Sciatic nerve (tissue), 2 donors: ENCODE measurements around the gene WDR88. TPM values are rescaled to one million over a fixed set of nuclear protein-coding genes. Genes with fewer than 3 reads are reported as not detected.
"Not testable (repeated sequence)": the region's sequence is repeated elsewhere in the genome, so short reads cannot be mapped to it uniquely, and the experiment has no call there.

Experiments
- ATAC-seq: fragments of 200-7000 bp; cut with Tn5 transposase; one replicate; pipeline ENCODE4 v1.9.1; 2020; ENCODE audit warnings: mild to moderate bottlenecking, moderate library complexity
- DNase-seq: peaks from one replicate; pipeline ENCODE4 v3.0.0-alpha.2; 2020; ENCODE audit warnings: low spot score
- intact Hi-C: fragments of 100-400 bp; cut with DNase I; formaldehyde crosslinking; loops from one replicate; pipeline ENCODE4 v1.14.2; 2022
- total RNA-seq: library from RNA; stranded (reverse); fragmentation: NEBNext Ultra II Directional; extraction: Animal tissue kit (Norgen Biotek cat#: 25700); gene quantifications from one replicate; pipeline ENCODE4 v1.2.1, GENCODE V29; 2021
- donor health status: DM: no; HTN: no; CAD: no.
- donor health status: DM: no; HTN: no; CAD: no.

The WDR88 gene
- total RNA-seq, 1 donor from 2014 or later = not detected

GRCh38 chr19:33125929-33126388 is 6.0 kb upstream of the WDR88 start:
- ATAC-seq = peak; percentile 82
- no peak for DNase-seq

DNA sequence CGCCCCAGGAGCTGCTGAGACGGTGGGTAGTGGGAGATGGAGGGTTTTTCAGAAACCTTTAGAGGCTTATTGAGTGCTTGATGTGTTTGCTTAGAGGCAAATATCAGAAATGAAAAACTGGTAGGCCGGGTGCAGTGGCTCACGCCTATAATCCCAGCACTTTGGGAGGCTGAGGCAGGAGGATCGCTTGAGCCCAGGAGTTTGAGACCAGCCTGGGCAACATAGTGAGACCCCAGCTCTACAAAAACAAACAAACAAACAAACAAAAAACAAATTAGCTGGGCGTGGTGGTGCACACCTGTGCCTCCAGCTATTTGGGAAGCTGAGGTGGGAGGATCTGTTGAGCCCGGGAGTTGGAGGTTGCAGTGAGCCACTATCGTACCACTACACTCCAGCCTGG is 5.2 kb upstream of the WDR88 start:
- ATAC-seq, DNase-seq, intact Hi-C loops: not testable (repeated sequence)

More at GRCh38 chr19:33125929-33126388, 6.0 kb upstream of the WDR88 start:
- intact Hi-C loops = no loop called here

GRCh38 chr19:33129901-33130300 is 2.0 kb upstream of the WDR88 start:
- ATAC-seq (no peak), DNase-seq (no peak)
- intact Hi-C loops = no loop called here

DNA sequence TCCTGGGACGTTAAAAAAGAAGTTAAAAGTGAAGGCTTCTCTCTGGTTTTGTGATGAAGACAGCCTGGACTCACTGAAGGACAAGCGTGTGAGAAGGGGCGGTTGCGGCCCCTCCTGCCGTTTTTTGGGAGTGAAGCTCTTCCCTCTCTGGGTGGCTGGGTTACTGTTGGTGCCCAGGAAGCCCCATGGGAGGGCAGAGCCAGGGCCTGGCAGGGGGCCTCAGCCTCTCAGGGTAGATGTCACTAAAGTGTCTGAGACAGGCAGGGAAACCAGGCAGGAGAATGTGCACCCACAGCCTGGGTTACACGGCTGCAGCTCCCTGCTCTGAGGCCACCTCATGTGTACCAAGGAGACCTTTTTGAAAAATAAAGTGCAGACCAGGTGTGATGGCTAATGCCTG is 1.5 kb upstream of the WDR88 start:
- ATAC-seq (no peak), DNase-seq (no peak)
- intact Hi-C loops = no loop called here

DNA sequence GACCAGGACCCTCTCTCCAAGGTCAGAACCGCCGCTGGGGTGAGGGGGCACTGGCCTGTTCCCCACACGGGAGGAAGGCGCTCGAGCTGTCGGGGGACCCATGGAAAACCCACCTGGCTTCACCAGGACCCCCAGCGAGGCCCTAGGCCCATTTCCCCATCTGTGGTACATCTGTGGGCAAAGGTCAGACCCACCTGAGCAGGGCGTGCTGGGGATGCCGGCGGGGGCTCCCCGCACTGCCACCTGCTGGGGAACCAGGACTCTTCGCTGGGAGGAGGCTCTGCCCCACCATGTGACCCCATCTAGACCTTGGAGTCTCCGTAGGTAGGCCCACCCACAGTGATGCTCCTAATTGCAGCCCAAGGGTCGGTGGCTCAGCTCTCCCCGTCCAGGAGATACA is 511 bp downstream of the WDR88 start:
- ATAC-seq (no peak), DNase-seq (no peak)
- intact Hi-C loops = no loop called here

GRCh38 chr19:33133438-33134031 is 1.6 kb downstream of the WDR88 start:
- no peak for ATAC-seq
- intact Hi-C loops = no loop called here
- no peak for DNase-seq

DNA sequence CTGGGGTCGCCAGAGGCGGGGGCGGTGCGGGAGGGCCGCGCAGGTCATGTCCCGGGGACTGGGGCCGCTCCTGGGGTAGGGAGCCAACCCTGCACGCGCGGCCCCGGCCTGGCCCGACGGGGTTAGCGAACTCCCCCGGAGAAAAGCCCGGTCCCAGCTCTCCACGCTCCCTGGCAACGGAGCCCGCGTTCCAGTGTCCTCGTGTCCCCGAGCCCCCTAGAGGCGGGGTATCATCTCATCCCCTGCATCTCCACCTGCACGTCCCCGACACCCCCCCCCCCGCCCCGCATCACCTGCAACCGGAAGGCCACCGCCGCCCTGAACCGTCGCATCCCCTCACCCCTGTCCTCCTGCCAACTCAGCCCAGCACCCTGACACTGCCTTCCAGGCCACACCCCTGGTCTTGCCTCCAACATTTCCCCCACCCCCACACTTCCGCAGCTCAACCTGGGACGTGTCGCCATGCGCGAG is 2.7 kb downstream of the WDR88 start:
- intact Hi-C loops = no loop called here

DNA sequence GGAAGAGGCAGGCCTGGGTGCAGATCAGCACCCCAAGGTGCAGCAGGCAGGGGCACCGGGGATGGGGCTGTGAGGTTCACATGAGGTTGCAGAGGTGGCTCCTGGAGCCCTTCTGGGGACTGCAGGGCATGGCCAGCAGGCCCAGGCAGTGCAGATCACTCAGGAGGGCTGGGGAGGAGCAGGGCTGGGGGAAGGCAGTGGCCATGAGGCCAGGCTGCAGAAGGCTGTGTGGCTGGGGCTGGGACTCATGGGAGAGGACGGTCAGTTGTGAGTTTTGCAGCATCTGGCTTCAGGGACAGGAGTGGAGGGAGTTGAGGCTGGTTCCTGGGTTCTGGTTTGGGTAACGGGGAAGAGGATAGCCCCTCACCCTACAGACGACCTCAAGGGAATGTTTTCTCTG is 7.3 kb downstream of the WDR88 start:
- intact Hi-C loops = no loop called here
- ATAC-seq = no peak
- DNase-seq = no peak

More for the DNA sequence above, 2.7 kb downstream of the WDR88 start:
- ATAC-seq (no peak), DNase-seq (no peak)

DNA sequence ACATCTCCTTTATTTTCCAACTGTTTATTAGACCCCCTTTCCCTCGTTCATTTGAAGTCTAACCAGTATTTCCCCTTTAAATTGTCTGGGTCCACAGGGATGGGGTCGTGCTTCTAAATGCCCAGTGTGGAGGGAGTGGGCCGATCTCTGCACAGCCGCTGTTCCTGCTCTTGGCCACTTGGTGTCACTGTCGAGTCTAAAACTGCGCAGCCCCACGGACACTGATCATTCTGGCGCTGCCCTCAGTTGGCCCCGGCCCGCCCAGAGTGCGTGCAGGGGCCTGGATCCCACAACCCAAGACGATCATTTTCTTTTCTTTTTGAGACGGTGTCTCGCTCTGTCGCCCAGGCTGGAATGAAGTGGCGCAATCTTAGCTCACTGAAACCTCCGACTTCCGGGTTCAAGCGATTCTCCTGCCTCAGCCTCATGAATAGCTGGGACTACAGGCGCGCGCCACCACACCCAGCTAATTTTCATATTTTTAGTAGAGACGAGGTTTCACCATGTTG is 12.0 kb downstream of the WDR88 start:
- intact Hi-C loops = loop anchor here (10.0 kb wide), 1 partner anchor 61 kb away; no protein-coding TSS in a partner anchor
- ATAC-seq (peak; percentile 96), DNase-seq (peak; percentile 78)

- no peak for ATAC-seq
- intact Hi-C loops = loop anchor here (10.0 kb wide), 1 partner anchor 59 kb away; no protein-coding TSS in a partner anchor
- DNase-seq = no peak
These were observed 14.3 kb downstream of the WDR88 start for GRCh38 chr19:33146209-33146608.

- intact Hi-C loops = loop anchor here (10.0 kb wide), 1 partner anchor 57 kb away; no protein-coding TSS in a partner anchor
- no peak for DNase-seq
- ATAC-seq = no peak
These were observed 15.6 kb downstream of the WDR88 start for GRCh38 chr19:33147538-33147937.

GRCh38 chr19:33150852-33151518 is 19.1 kb downstream of the WDR88 start:
- intact Hi-C loops = no loop called here
- DNase-seq = no peak
- no peak for ATAC-seq

GRCh38 chr19:33152176-33152575 is 20.3 kb downstream of the WDR88 start:
- intact Hi-C loops = no loop called here
- DNase-seq = no peak
- no peak for ATAC-seq

DNA sequence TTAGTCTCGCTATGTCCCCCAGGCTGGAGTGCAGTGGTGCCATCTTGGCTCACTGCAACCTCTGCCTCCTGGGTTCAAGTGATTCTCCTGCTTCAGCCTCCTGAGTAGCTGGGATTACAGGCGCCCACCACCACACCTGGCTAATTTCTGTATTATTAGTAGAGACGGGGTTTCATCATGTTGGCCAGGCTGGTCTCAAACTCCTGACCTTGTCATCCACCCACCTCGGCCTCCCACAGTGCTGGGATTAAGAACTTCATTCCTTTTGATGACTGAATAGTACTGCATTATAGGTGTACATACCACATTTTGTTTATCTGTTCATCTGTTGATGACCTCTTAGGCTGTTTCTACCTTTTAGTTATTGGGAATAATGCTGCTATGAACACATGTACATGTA is 20.7 kb downstream of the WDR88 start:
- DNase-seq, ATAC-seq, intact Hi-C loops: not testable (repeated sequence)

- ATAC-seq, DNase-seq, intact Hi-C loops: not testable (repeated sequence)
These were observed 22.4 kb downstream of the WDR88 start for GRCh38 chr19:33154313-33154712.

DNA sequence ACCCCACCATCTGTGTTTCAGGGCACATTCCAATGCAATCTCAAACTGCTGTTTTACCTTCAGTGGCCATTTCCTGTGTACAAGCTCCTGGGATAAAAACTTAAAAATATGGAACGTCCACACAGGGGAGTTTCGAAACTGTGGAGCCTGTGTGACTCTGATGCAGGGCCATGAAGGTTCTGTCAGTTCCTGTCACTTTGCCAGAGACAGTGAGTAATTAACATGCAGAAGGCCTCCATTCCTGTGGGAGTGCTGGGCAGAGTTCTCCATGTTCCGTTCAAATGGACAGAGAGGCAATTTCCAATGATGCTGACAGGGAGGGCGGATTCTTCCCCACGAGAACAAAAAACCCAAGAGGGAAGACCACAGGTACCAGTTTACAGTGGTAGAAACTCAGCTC is 24.4 kb downstream of the WDR88 start:
- no peak for DNase-seq
- intact Hi-C loops = no loop called here
- no peak for ATAC-seq

DNA sequence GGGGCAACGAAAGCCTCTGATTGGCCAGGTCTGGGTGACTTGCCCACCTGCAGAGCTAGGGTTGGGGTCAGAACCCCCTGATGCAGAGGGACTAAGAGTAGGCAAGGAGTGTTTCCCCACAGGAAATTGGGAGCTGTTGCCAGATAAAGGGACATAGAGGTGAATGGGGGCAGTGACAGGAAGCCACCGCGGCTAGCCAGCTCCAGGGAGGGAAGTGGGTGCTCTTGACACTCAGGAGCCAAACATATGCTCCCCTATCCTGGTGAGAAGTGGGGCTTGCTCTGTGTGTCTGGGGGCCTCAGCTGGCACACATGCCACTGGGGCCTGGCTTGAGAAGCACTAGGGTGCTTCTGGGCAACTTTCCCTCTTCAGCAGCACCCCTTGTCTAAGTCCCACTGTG is 26.0 kb downstream of the WDR88 start:
- ATAC-seq (no peak), DNase-seq (no peak)
- intact Hi-C loops = no loop called here

- intact Hi-C loops = no loop called here
- ATAC-seq = no peak
These were observed 26.5 kb downstream of the WDR88 start for GRCh38 chr19:33158365-33158764.

GRCh38 chr19:33159149-33159548 is 27.2 kb downstream of the WDR88 start:
- no peak for ATAC-seq
- no peak for DNase-seq
- intact Hi-C loops = no loop called here

More at GRCh38 chr19:33158365-33158764, 26.5 kb downstream of the WDR88 start:
- DNase-seq = no peak

DNA sequence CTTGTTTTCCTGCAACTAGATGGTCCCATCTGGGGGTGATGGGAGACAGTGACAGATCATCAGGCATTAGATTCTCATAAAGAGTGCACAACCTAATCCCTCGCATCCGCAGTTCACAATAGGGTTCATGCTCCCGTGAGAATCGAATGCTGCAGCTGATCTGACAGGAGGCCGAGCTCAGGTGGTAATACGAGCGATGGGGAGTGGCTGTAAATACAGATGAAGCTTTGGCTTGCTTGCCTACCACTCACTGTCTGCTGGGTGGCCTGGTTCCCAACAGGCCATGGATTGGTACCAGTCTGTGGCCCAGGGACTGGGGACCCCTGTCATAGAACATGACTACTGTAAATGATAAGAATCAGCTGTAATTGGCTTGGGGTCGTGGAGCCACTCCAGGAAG is 28.0 kb downstream of the WDR88 start:
- intact Hi-C loops = no loop called here
- no peak for ATAC-seq
- DNase-seq = no peak
